AG09319 (cell line): Measurements from ENCODE around the gene FREM1.

Experiments used
- DNase-seq: peaks from one replicate; pipeline ENCODE4 v3.0.0-alpha.2; 2010; ENCODE audit warnings: low read depth; ENCODE audit errors: extremely low read depth
- TF ChIP-seq, protein P1 (sequence below): IDR thresholded peaks from 2 replicates; pipeline ENCODE4 v1.5.1; 2011; ENCODE audit warnings: low read depth, mild to moderate bottlenecking, inconsistent platforms, low read length, moderate library complexity

FREM1 gene

DNA sequence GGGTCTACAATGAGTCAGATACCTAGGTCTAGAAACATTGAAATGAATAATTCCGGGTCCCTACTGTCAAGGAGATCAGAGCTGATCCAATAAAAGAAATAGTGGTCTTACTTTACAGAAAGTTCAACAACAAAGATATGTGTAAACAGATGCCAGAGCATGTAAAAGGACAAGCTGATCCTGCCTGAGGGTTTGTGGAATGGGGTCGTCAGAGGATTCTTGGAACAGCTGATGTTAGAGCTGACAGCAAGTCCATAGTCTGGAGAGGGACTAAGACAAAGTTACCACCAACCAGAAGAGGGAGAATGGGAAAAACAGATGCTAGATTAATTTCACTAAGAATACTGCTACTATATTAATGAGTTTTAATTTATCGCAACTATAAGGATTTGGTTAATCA is 71.5 kb downstream of the FREM1 start:
- TF ChIP-seq, protein P1, sequence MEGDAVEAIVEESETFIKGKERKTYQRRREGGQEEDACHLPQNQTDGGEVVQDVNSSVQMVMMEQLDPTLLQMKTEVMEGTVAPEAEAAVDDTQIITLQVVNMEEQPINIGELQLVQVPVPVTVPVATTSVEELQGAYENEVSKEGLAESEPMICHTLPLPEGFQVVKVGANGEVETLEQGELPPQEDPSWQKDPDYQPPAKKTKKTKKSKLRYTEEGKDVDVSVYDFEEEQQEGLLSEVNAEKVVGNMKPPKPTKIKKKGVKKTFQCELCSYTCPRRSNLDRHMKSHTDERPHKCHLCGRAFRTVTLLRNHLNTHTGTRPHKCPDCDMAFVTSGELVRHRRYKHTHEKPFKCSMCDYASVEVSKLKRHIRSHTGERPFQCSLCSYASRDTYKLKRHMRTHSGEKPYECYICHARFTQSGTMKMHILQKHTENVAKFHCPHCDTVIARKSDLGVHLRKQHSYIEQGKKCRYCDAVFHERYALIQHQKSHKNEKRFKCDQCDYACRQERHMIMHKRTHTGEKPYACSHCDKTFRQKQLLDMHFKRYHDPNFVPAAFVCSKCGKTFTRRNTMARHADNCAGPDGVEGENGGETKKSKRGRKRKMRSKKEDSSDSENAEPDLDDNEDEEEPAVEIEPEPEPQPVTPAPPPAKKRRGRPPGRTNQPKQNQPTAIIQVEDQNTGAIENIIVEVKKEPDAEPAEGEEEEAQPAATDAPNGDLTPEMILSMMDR, result no peak
- no peak for DNase-seq

DNA sequence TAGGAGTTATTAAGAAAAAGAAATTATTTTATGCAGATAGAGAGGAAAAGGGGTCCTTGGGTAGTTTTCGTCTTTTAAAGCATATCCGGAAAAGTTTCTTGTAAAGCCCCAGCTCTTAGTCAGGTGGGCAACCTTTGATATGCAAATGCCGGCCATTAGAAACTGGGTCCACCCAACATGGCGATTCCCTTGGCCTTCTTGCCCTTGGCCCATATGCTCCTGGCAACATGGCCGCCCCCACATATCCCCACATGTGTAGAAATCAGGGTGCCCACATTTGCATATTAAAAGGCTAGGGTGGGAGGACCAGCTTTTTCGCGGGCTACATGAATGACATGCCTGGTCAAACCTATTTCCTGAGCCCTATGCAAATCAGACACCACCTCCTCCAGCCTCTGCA is 73.3 kb downstream of the FREM1 start:
- TF ChIP-seq, protein P1, result no peak
- DNase-seq, result no peak

DNA sequence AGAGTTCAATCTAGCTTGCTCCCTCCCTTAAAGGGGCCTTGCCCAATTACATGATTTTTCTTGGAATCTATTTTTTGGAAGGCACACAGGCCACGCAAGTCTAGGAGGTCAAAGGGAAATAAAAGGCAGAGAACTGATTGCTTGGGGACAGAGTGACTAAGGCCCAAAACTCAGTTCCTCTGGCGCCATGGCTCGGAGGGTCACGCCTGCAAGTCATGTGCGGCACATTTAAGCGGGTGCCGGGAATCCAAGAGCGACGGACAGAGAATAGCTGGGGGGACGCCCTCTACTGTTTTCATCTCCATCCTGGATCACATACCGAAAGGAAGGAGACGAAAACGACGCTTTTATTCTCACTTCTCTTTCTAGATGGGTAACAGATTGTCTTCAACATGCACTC is 78.6 kb downstream of the FREM1 start:
- TF ChIP-seq, protein P1, result no peak
- DNase-seq, result no peak

DNA sequence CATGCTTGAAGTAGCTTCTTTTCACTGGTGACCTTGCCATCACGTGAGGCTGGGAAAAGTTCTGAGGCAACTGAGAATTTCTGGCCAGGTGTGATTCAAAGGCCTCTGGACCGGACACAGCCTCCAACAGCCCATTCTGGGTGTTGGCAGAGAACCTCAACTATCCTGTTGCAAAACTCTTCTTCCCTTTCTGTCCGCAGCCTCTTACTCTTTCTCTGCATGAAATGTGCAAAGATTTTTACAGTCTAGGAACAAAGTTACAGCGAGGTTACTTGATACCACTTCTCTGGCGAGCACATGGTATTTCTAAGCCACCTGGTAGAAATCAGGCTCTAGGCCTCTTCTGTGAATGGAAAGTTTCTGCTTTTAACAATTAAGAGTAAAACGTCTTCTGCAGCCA is 79.2 kb downstream of the FREM1 start:
- TF ChIP-seq, protein P1, result no peak
- no peak for DNase-seq

DNA sequence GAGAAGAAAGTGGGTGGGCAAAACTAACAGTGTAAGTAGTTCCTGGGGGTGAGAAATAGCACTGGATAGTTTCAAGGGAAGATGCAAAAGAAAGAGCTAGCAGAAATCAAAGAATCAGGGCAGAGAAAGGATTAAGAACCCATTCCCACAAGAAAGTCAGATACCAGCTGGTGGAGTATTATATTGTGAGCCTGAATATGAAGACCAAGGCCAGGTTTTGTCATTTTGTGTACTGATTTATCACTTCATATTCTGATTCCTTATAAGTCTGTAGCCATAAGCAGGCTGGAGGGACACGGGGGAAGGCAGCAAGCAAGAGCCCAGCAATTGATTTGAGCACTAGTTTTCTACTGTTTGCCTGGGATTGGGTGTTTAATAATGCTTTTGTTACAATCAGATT is 80.2 kb downstream of the FREM1 start:
- DNase-seq, result no peak

DNA sequence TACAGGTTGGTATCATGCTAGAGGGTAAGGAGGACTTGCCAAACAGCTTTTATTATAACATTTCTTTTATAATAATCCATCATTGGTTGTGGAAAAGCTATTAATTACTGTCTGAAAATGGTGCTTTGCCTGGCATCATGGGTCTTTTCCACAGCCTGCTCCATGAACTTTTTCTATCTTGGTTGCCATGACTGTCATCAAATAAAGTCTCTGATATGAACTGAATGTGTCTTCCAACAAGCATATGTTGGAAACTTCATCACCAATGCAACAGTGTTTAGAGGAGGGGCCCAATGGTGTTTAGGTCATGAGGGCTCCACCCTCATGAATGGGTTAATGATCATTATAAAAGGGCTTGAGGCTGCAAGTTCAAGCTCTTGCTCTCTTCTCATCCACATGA is 81.0 kb downstream of the FREM1 start:
- DNase-seq, result no peak
- TF ChIP-seq, protein P1, result no peak

More for the DNA sequence above, 80.2 kb downstream of the FREM1 start:
- TF ChIP-seq, protein P1, result no peak

DNA sequence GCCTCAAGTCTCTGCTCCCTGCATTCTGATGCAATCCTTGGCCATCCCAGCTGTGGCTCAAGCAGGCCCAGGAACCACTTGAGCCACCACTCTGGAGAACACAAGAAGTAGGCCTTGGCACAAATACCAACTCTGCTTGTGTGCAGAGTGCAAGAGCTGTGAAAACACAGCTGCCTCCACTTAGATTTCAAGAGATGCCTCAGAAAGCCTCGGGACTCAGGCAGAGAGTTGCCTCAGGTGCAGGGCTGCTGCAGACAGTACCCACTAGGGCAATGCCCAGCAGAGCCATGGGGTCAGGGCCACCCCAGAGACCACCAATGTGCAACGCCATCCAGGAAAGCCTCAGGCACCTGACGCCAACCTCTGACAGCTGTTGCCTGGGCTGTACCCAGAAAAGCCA is 82.4 kb downstream of the FREM1 start:
- no peak for DNase-seq
- TF ChIP-seq, protein P1, result no peak
